ENCODE data around the gene MARVELD2. TPM values are rescaled to one million over a fixed set of nuclear protein-coding genes. Genes with fewer than 3 reads are reported as not detected.

MARVELD2 gene
- total and polyA plus RNA-seq, 2 of the 13 experiments (the other 11 are each of a cell fraction or from before 2014, with no cell fraction given) = 11.1 to 15.4 TPM

GRCh38 chr5:69414885-69415583 lies at the start of gene MARVELD2 (continued):
- TF ChIP-seq ZNF569 (CRISPR knock-in tag; IDR thresholded peaks at IDR 0.05; ENCODE audit: borderline replicate concordance) = no peak
- TF ChIP-seq ZFP41 (CRISPR knock-in tag; IDR thresholded peaks at IDR 0.05; ENCODE audit: borderline replicate concordance) = no peak
- no peak for TF ChIP-seq KAT7 (CRISPR knock-in tag; IDR thresholded peaks at IDR 0.05; ENCODE audit: borderline replicate concordance)
- peak; percentile 72 for TF ChIP-seq BHLHE40 (IDR thresholded peaks at IDR 0.05; ENCODE audit: low read length)
- 0 out of 2 replicates have a peak, but pooled peaks have one; percentile 29 for TF ChIP-seq ZNF468 (CRISPR knock-in tag; IDR thresholded peaks at IDR 0.05)
- TF ChIP-seq KLF11 (CRISPR knock-in tag; IDR thresholded peaks at IDR 0.05) = 0 out of 2 replicates have a peak, but pooled peaks have one; percentile 6
- TF ChIP-seq PRMT3 (CRISPR knock-in tag; IDR thresholded peaks at IDR 0.05; ENCODE audit: borderline replicate concordance, low read depth) = no peak
- TF ChIP-seq IRX3 (CRISPR knock-in tag; IDR thresholded peaks at IDR 0.05; ENCODE audit: borderline replicate concordance, low read depth) = 0 out of 2 replicates have a peak, but pooled peaks have one; percentile 81
- TF ChIP-seq ZNF589 (CRISPR knock-in tag; conservative IDR thresholded peaks at IDR 0.05) = peak; percentile 79; the same call in 1 of the 2 replicates
- TF ChIP-seq HINFP (CRISPR knock-in tag; IDR thresholded peaks at IDR 0.05; ENCODE audit: low read depth) = peak; percentile 50; the same call in 1 of the 2 replicates
- no peak for TF ChIP-seq ZFAT (CRISPR knock-in tag; conservative IDR thresholded peaks at IDR 0.05)
- TF ChIP-seq ZNF766 (CRISPR knock-in tag; IDR thresholded peaks at IDR 0.05; ENCODE audit: borderline replicate concordance) = no peak; the same call in 1 of the 2 replicates
- no peak for TF ChIP-seq ZFP36 (IDR thresholded peaks at IDR 0.05; ENCODE audit: borderline replicate concordance, low read depth, low read length, partially characterized antibody)
- TF ChIP-seq MBD4 (IDR thresholded peaks at IDR 0.05; ENCODE audit: borderline replicate concordance, low read length) = no peak
- TF ChIP-seq ZNF839 (CRISPR knock-in tag; IDR thresholded peaks at IDR 0.05; ENCODE audit: borderline replicate concordance) = no peak; the same call in 1 of the 2 replicates
- TF ChIP-seq ZBTB39 (CRISPR knock-in tag; IDR thresholded peaks at IDR 0.05) = no peak
- no peak for TF ChIP-seq SP1 (IDR thresholded peaks at IDR 0.05)
- no peak; the same call in 1 of the 2 replicates for TF ChIP-seq SP1 (CRISPR knock-in tag; IDR thresholded peaks at IDR 0.05)
- peak; percentile 29; the same call in 1 of the 2 replicates for TF ChIP-seq MAZ (IDR thresholded peaks at IDR 0.05; ENCODE audit: borderline replicate concordance, low read depth, low read length)
- TF ChIP-seq MAZ (CRISPR knock-in tag; IDR thresholded peaks at IDR 0.05; ENCODE audit: low read depth) = peak; percentile 88
- no peak; the same call in 1 of the 2 replicates for TF ChIP-seq SNAPC5 (CRISPR knock-in tag; IDR thresholded peaks at IDR 0.05; ENCODE audit: borderline replicate concordance)
- TF ChIP-seq ZNF574 (CRISPR knock-in tag; IDR thresholded peaks at IDR 0.05) = peak; percentile 46

Measured in HepG2 (cell line).